COLO829 (cell line): Measurements from ENCODE around the gene FLII.
"Not testable (repeated sequence)": the region's sequence is repeated elsewhere in the genome, so short reads cannot be mapped to it uniquely, and the experiment has no call there.

Experiments
- DNase-seq: peaks from one replicate; pipeline ENCODE4 v3.0.0; 2012; ENCODE audit warnings: low spot score

Gene FLII

DNA sequence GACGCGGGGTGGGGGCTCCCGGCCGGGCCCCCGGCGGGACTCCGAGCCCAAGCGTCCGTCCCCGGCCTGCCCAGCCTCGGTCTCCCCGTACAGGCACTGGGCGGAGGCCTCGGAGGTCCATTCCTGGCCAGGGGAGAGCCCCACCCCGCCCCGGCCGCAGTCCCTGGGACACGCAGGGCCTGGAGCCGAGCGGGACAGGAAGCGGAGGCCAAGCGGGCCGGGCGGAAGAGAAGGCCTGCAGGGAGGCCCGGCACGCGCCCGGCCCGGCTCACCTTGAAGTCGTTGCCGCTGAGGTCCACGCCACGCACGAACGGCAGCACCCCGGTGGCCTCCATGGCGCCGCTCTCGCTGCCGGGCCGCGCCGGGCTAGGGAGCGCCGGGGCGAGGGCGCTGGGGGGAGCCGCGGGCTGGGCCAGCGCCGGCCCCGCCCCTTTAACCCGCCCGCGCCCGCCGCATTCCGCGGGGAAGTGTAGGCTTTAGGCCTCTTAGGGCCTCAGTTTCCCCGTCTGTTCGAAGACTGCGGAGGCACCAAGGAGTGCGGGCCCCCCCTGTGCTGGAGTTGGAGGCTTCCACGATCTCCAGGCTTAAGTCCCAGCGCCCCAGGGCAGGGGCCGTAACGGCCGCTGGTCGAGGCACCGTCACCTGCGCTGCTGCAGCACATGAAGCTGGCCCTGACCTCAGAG, at the start of gene FLII:
TSS of gene FLII (minus strand) at position 383 of the 683 bp plus-strand sequence. CDS start at position 335, 48 bp downstream.
- DNase-seq = peak; percentile 42

DNA sequence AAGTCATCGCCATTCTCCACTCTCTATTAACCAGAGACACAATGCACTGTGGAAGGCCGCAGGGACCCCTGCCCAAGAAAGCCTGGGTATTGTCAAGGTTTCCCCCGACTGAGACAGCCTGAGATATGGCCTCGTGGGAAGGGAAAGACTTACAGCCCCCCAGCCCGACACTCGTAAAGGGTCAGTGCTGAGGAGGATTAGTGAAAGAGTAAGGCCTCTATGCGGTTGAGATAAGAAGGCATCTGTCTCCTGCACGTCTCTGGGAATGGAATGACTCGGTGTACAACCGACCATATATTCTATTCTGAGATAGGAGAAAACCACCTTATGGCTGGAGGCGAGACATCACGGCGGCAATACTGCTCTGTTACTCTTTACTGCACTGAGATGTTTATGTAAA, 44.7 kb upstream of the FLII start:
- not testable (repeated sequence) for DNase-seq

DNA sequence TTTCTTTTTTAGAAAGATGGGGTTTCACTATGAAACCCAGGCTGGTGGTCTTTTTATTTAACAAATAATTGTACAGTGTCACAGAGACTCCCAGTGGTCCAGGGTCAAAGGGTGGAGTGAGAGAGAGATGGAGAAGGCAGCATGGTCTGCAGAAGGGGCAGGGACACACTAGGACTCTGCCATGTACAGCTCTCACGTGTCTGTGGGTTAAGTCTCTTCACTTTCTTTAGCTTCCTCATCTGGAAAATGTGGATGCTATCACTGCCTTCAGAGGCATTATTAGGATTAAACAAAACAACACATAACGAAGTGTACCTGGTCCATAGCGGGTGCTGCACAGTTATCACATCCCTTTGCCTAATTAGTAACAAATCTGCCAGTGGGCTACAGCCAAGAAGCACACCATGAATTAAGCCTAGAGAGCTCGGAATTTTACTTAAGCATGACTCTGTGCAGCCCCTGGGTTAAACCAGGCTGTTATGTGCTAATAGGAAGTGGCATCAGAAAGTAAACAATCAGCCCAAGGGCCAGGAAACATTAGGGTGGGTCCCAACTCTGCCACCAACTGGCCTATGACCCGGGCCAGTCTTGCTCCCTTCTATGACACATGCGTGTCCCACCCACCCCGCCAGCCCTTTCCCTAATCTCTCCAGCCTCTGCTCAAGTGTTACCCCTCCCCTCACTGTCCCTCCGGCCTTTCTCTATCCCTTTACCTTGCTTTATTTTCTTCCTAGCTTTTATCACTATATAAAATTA, 42.4 kb upstream of the FLII start:
- DNase-seq = no peak

DNA sequence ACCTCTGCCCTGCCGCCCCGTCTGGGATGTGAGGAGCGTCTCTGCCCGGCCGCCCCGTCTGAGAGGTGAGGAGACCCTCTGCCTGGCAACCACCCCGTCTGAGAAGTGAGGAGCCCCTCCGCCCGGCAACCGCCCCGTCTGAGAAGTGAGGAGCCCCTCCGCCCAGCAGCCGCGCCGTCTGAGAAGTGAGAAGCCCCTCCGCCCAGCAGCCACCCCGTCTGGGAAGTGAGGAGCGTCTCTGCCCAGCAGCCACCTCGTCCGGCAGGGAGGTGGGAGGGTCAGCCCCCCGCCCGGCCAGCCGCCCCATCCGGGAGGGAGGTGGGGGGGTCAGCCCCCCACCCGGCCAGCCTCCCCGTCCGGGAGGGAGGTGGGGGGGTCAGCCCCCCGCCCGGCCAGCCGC, 39.5 kb upstream of the FLII start:
- not testable (repeated sequence) for DNase-seq

DNA sequence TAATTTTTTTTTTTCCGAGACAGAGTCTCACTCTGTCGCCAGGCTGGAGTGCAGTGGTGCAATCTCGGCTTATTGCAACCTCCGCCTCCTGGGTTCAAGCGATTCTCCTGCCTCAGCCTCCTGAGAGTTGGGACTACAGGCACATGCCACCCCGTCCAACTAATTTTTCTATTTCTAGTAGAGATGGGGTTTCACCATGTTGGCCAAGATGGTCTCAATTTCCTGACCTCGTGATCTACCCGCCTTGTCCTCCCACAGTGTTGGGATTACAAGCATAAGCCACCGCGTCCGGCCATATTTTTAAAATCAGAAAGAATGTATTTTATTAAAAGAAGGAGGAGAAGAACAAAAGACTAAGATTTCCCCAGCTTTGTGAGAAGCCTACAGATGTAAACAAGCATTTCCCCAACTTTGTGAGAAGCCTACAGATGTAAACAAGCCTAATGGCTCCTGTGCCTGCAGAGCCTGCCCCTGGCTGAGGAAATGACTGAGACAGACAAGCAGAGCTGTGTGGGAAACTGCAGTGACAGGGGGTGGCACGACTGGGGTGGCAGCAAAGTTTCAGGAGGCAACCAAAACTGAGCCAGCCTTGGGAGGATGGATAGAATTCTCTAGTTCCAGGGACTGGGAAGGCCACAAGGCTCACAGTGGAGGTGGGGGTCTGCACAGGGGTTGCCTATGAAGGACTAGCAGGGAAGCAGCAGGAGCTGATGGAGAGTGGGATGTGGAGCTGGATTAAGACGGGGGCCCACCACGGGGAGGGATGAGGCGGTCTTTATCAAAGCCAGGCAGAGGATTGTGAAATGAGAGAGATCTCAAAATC, 33.4 kb upstream of the FLII start:
- no peak for DNase-seq

DNA sequence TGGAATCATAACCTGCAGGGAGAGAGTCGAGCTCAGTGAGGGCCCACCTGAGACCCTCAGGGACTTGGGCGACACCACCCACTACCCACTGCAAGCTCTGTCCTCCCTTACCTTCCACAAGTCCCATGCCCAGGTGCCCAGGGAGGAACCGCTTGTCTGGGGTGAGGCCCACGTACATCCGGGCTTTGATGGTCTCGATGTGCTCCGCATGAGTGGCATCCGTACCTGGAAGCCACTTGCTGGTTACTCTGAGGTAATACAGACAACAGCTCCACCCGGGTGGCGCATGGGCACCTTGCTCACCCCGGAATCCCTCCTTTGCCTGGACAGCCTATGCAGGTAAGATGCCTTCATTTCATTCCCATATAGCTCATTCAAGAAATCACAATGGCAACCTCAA, 26.8 kb upstream of the FLII start:
- DNase-seq = no peak

DNA sequence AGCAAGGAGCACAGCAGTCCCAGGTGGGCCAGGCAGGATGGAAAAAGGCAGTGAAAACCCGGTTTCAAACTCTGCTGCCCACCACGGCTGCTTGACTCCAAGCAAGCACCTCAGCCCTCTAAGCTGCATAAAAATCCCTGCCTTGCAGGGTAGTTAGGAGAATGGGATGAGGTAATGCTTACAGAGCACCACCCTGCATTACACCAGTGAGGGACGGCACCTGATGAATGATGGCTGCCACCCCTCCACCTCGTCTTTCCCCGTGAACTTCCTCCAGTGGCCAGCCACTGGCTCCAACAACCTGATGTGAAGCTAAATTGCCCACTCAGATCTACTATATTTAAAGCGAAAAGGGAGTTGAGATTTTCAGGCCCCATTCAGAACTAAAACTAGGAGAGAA, 23.2 kb upstream of the FLII start:
- DNase-seq = no peak

DNA sequence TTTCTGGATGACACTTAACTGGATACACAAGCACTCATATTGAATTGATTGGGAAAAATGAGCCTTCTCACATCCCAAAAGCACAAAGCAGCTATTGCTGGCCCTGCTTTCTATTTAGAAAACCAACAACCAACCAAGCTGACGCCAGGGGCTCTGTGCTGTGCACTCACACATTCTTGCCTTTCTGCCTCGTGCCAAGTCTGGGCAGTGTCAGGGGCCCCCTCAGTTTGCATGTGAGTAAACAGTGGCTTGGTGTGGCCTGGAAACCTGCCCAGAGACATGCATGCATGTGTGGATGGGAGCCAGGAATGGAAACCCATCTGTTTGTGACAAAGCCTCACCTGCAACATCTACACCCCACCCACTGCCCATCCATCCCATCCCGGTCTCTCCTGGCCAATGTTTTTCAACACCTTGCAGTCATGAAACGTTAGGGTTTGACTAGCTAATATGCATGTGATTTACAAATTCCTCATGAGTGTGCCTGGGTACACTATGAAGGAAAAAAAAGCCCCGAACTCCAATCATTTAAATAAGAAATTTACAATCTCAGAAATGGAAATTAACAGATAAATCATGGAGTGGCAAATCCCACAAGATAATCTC, 22.3 kb upstream of the FLII start:
- no peak for DNase-seq

DNA sequence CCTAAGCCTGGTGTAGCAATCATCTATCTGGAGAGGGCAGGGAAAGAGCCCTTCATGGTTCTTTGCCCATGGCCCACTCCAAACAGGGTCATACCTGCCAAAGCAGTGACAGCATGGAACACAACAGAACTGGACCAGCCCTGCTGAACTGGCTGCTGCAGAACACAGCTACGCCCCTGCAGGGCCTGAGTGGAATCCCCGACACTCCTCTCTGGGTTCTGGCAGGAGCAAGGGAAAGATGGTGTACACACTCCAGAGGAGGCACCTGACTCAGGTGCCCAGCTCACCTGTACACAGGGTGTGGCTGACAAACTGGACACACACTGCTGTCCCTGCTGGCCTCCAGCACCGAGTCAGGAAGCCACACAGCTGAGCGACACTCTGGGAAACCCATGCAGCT, 21.7 kb upstream of the FLII start:
- no peak for DNase-seq

DNA sequence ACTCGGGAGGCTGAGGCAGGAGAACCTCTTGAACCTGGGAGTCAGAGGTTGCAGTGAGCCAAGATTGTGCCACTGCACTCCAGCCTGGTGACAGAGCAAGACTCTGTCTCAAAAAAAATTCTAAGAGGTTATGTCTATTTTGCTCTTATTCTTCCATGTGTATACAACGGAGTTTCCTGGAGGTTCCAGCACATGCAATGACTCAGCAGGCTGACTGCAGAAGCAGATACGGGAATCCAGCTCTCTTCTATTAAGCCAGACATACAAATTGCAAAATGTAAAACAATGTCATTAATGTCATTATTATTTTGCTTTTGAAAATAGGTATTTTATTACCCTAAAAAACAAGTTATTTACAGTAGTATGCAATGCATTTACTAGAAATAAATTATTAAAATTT, 20.3 kb upstream of the FLII start:
- no peak for DNase-seq

DNA sequence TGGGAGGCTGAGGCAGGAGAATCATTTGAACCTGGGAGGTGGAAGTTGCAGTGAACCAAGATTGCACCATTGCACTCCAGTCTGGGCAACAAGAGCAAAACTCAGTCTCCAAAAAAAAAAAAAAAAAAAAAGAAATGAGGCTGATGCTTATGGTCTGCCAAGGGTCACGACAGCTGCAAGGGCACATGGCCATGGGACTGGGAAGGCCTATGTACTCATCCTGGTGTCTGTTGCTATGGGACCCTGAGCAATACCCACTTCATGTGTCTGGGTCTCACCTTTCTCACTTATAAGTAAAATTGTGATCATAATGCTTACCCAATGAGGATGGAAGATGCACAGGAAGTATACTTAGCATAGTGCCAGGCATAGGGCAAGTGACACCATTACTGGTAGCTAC, 18.5 kb upstream of the FLII start:
- DNase-seq = no peak

DNA sequence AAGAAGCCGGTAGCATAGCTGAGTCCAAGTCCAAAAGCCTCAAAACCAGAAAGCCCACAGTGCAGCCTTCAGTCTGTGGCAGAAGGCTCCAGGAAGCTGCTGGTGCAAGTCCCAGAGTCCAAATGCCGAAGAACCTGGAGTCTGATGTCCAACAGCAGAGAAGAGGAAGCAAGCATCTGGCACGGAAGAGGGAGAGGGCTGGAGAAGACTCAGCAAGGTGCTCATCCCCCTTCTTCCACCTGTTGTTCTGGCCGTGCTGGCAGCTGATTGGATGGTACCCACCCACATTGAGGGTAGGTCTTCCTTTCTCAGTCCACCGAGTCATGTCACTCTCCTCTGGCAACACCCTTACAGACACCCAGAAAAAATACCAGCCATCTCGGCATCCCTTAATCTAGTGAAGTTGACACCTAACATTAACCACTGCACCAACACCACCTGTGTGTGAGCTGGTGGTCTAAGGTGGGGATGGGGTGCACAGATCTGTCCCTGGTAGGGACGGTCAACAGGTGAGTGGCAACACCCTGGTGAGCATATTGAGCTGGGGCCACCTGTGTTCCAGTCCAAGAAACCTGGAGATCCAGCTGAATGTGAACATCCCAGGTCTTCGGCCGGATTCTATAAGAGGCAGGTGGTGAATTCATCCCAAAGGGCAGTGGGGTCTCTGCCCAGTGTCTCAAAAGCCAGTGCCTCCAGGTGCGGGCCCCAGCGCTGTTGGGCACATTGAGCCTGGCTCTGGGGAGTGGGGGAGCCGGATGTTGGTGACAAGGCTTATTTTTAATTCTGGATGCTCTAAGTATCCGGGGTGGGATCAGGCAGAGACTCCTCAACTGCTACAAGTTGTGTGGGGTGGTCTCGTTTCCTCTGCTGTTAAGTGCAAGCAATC, 11.8 kb upstream of the FLII start:
- no peak for DNase-seq

DNA sequence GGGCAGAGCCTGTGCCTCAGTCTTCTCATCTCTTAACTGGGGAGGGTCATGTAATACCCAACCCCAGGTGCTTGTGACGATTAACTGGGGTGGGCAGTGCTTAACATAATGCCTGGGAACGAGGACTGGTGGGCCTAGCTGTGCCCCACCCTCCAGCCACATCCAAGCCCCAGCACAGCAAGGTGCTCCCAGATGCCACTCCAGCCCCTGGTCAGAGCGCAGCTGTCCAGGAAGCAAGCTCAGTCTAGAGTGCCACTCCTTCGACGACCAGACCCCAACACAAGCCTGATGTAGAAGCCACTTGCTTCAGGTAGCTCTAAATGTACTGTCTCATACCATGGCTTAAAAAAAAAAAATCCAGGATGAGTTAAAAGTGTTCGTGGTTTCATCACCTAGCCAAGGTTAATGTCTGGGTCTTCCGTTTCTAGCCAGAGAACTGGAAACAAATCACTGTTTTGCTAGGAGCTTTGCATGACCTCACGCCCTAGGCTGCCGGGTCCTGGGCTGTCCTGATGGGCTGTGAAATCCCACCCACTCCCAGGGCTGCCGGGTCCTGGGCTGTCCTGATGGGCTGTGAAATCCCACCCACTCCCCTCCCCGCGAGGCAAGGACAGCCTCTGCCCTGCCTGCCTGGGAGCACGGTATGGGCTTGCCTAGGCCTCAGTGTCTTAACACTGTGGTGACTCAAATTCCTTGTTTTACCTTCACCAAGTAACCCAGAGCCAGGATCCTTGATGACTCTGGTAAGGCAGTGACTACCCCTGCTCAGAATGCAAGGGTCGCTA, 9.6 kb upstream of the FLII start:
- no peak for DNase-seq

DNA sequence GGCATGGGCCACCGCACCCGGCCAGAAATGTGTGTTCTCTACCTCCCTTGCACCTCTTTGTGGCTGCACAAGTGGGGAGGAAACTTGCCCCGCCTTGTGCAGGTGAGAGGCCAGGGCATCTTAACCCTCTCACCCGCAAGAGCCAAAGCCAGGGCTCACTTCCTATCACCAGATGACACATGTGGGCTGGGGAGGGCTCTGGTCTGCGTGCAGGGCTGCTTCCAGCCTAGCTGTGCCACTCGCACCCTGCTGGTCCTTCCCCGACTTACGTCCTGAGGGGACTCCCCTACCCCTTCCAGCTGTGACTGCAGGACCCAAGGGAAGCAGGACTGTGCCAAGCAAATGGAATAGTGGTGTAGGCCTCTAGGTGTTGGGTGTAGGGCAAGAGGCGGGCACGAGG, 8.8 kb upstream of the FLII start:
- DNase-seq = no peak

DNA sequence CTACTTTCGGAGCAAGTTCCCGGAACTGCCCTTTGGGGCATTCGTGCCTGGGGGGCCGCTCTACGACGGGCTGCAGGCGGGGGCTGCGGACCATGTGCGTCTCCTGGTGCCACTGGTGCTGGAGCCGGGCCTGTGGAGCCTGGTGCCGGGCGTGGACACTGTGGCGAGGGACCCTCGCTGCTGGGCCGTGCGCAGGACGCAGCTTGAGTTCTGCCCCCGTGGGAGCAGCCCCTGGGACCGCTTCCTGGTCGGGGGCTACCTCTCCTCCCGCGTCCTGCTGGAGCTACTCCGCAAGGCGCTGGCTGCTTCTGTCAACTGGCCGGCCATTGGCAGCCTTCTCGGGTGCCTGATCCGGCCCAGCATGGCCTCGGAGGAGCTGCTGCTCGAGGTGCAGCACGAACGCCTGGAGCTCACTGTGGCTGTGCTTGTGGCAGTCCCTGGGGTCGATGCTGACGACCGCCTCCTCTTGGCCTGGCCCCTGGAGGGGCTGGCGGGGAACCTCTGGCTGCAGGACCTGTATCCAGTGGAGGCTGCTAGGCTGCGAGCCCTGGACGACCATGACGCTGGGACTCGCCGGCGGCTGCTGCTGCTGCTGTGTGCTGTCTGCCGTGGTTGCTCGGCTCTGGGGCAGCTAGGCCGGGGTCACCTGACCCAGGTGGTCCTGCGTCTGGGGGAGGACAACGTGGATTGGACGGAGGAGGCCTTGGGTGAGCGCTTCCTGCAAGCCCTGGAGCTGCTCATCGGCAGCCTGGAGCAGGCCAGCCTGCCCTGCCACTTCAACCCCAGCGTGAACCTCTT, 5.5 kb upstream of the FLII start:
- no peak for DNase-seq

DNA sequence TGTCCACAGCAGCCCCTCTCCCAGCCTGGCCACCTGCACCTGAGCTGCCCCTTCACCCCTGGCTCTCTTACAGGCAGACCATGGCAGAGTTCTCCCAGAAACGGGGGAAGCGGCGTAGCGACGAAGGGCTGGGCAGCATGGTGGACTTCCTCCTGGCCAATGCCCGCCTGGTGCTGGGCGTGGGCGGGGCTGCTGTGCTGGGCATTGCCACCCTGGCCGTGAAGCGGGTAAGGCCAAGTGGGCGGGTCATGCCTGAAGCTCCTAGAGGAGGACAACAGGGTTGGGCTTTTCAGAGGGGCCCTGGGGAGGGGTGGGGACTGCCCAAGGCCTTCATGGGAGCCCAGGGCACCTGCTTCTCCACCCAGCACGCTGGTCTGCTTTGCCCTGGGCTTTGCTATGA, 4.1 kb upstream of the FLII start:
- no peak for DNase-seq

DNA sequence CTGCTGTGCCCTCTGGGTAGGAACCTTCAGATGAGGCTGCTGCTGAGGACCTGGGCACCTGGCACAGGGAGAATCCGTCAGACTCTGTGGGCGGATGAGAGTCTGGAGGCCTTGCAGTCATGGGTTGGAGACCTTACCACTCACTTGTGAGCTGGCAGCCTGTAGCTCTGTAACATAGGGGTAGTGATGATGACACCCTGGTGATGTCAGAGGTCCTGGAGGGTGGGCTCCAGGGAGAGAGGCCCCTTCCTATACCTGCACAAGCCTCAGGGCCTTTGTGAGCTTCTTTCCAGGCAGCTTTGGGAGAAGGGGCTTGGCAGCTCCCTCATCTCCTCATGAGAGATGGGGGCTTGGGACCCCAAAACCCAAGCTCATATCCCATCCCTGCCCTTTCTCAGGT, 3.6 kb upstream of the FLII start:
- DNase-seq = no peak

DNA sequence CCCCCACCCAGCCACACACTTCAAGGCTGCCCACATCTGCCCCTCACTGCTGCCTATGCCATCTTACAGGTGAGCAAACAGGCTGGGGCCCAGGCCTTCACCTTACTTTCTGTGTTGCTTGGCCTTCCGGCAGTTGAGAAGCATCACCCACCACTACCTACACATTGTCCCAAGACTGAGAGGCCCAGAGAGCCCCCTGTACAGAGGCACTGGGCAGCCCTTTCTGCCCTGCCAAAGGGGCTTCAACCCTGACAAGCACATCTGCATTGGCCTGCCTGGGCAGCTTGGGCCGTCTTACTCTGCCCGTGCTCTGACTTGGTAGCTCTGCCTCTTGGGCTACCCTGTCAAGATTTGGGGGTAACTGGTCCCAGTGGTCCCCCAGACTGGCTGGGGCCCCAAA, 3.1 kb upstream of the FLII start:
- DNase-seq = no peak

DNA sequence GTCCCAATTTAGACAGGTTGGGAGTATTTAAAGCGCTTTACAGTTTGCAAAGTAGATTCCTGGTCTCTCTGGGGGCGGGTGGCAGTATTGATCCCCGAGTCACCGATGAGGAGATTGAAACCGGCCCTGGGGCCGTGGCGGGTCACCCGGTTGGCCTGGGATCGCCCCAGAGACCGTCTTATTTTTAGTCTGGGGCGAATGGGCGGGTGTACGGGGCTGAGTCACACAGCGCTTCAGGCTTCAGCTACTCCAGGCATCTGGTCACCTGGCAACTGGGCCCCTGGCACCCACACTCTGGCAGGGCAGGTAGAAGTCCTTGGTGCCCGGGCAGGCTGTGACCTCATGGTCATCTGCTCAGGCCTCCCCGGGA, 2.6 kb upstream of the FLII start:
- DNase-seq = peak; percentile 42
